Effector memory CD4-positive, alpha-beta T cell (primary cell): ENCODE results near the gene TAF1C.

ENCODE experiments used
- DNase-seq, 3 donors: peaks; one replicate each; pipeline ENCODE4 v3.0.0-alpha.2; 2020
- H3K27ac ChIP-seq: 2 replicates; pipeline ENCODE4 v1.7.0; 2013; ENCODE audit warnings: mild to moderate bottlenecking, low read length, moderate library complexity; ENCODE audit not compliant: insufficient read depth, poor library complexity, severe bottlenecking
- H3K27me3 ChIP-seq: replicated peaks from 2 replicates; pipeline ENCODE4 v1.7.0; 2013; ENCODE audit warnings: mild to moderate bottlenecking, low read length; ENCODE audit not compliant: insufficient read depth, control insufficient read depth, poor library complexity, severe bottlenecking
- H3K36me3 ChIP-seq: 2 replicates; pipeline ENCODE4 v1.7.0; 2013; ENCODE audit warnings: mild to moderate bottlenecking, low read length, moderate library complexity; ENCODE audit not compliant: control insufficient read depth, insufficient read depth
- H3K4me1 ChIP-seq: 2 replicates; pipeline ENCODE4 v1.7.0; 2013; ENCODE audit warnings: low read length, mild to moderate bottlenecking; ENCODE audit not compliant: control insufficient read depth, insufficient read depth, poor library complexity, severe bottlenecking
- H3K4me3 ChIP-seq: 2 replicates; pipeline ENCODE4 v1.7.0; 2013; ENCODE audit warnings: low read length, low read depth, mild to moderate bottlenecking; ENCODE audit not compliant: insufficient read depth, poor library complexity, severe bottlenecking
- H3K9me3 ChIP-seq: 2 replicates; pipeline ENCODE4 v1.7.0; 2013; ENCODE audit warnings: mild to moderate bottlenecking, low read length, moderate library complexity; ENCODE audit not compliant: control insufficient read depth

Gene TAF1C

GRCh38 chr16:84198401-84198800, 11.5 kb upstream of the TAF1C start:
- H3K4me1 ChIP-seq: peaks cover 3% of the 10 kb centered on the region
- H3K27me3 ChIP-seq: no peaks in the 10 kb centered on the region
- H3K27ac ChIP-seq: no peak overlapping the region
- no peaks in the 10 kb centered on the region for H3K9me3 ChIP-seq
- H3K36me3 ChIP-seq: no peaks in the 10 kb centered on the region
- H3K4me3 ChIP-seq: no peak overlapping the region
- DNase-seq: no peak

DNA sequence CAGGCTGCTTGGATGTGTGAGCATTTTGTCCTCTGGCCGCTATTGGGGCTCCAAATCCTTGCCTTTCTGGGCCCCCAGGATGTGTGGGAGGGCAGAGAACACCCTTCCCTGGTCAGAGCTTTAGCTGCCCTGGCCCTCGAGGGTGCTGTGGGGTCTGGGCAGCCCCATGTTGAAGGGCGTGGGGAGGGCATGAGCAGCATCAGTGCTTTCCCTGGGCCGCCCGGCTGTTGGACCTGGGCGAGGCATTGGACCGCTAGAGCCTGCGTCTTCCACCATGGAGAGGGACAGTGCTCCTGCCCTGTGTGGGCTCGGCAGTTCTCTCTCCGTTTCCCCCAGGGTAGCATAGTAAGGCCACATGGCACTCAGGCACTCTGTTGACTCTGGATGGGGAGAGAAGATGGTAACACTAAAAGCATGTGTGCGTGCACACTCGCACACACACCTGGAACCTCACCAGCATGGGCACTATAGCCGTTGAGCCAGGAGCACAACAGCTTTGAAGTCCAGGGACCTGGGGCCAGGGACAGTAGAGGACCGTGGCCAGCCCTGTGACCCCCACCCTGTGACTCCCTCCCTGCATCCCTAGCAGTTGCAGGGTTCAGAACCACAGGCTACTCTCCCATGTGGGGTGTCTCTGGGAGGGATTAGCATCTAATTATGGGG, 10.7 kb upstream of the TAF1C start:
- Histone ChIP-seq H3K36me3 (no peaks in the 10 kb centered on the region), H3K9me3 (no peaks in the 10 kb centered on the region), H3K4me1 (peaks cover 3% of the 10 kb centered on the region), H3K27ac (no peak overlapping the region), H3K27me3 (no peaks in the 10 kb centered on the region), H3K4me3 (no peak overlapping the region)
- DNase-seq: no peak

GRCh38 chr16:84196727-84197394, 10.0 kb upstream of the TAF1C start:
- Histone ChIP-seq H3K4me1 (peaks cover 3% of the 10 kb centered on the region), H3K36me3 (no peaks in the 10 kb centered on the region), H3K27me3 (no peaks in the 10 kb centered on the region), H3K4me3 (no peak overlapping the region), H3K9me3 (no peaks in the 10 kb centered on the region), H3K27ac (no peak overlapping the region)
- no peak for DNase-seq

DNA sequence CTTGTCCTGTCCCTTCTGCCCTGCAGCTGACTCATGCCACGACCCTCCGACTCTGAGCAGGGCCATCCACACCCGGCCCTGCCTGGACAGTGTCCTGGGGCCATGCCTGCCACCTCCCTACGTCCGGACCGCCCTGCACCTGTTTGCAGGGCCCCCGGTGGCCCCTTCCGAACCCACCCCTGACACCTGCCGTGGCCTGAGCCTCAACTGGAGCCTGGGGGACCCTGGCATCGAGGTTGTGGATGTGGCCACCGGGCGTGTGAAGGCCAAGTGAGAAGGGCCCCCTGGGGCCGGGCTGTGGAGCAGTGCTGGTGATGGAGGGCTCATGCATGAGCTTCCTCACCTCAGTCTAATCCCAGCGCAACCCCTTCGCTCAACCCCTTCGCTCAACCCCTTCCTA, 9.2 kb upstream of the TAF1C start:
- Histone ChIP-seq H3K4me1 (peaks cover 3% of the 10 kb centered on the region), H3K9me3 (no peaks in the 10 kb centered on the region), H3K27me3 (no peaks in the 10 kb centered on the region), H3K27ac (no peak overlapping the region), H3K4me3 (no peak overlapping the region), H3K36me3 (no peaks in the 10 kb centered on the region)
- DNase-seq: no peak

- no peak overlapping the region for H3K4me3 ChIP-seq
- no peaks in the 10 kb centered on the region for H3K27me3 ChIP-seq
- DNase-seq: no peak
- H3K36me3 ChIP-seq: no peaks in the 10 kb centered on the region
- no peak overlapping the region for H3K27ac ChIP-seq
- no peaks in the 10 kb centered on the region for H3K9me3 ChIP-seq
- H3K4me1 ChIP-seq: peaks cover 3% of the 10 kb centered on the region
These were observed 8.6 kb upstream of the TAF1C start for GRCh38 chr16:84195201-84196093.

- H3K4me3 ChIP-seq: peak overlapping the region; percentile 18
- H3K36me3 ChIP-seq: no peaks in the 10 kb centered on the region
- no peak for DNase-seq
- H3K27ac ChIP-seq: no peak overlapping the region
- H3K9me3 ChIP-seq: no peaks in the 10 kb centered on the region
- no peaks in the 10 kb centered on the region for H3K27me3 ChIP-seq
- H3K4me1 ChIP-seq: peaks cover 3% of the 10 kb centered on the region
These were observed 7.8 kb upstream of the TAF1C start for GRCh38 chr16:84194470-84195200.

GRCh38 chr16:84194018-84194417, 7.2 kb upstream of the TAF1C start:
- Histone ChIP-seq H3K9me3 (no peaks in the 10 kb centered on the region), H3K27ac (no peak overlapping the region), H3K36me3 (no peaks in the 10 kb centered on the region), H3K27me3 (no peaks in the 10 kb centered on the region), H3K4me3 (no peak overlapping the region), H3K4me1 (peaks cover 3% of the 10 kb centered on the region)
- DNase-seq: no peak

- Histone ChIP-seq H3K27ac (no peak overlapping the region), H3K36me3 (no peaks in the 10 kb centered on the region), H3K4me1 (peaks cover 3% of the 10 kb centered on the region), H3K4me3 (no peak overlapping the region), H3K27me3 (no peaks in the 10 kb centered on the region), H3K9me3 (no peaks in the 10 kb centered on the region)
- DNase-seq: no peak
These were observed 6.6 kb upstream of the TAF1C start for GRCh38 chr16:84193480-84193879.

DNA sequence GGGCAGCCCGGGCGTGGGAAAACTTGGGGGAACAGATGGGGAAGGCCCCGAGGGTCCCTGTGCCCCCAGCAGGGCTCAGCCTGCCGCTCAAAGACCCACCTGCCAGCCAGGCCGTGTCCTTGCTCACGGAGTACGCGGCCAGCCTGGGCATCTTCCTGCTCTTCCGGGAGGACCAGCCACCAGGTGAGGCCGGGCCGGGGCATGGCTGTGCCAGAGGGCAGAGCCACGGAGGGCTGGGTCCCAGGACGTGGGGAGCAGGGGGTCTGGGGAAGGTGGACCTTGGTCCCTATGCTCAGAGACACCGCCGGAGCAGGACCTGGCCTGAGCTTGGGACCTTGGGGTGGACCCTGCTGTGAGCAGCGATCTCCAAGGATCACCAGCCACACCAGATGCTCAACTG, 4.6 kb upstream of the TAF1C start:
- peaks cover 3% of the 10 kb centered on the region for H3K4me1 ChIP-seq
- H3K4me3 ChIP-seq: no peak overlapping the region
- no peaks in the 10 kb centered on the region for H3K9me3 ChIP-seq
- no peak overlapping the region for H3K27ac ChIP-seq
- no peak for DNase-seq
- no peaks in the 10 kb centered on the region for H3K36me3 ChIP-seq
- H3K27me3 ChIP-seq: no peaks in the 10 kb centered on the region
